Measurements from ENCODE around the gene SLC16A2. TPM values are rescaled to one million over a fixed set of nuclear protein-coding genes. Genes with fewer than 3 reads are reported as not detected.

The SLC16A2 gene
- total RNA-seq, 1 experiment from 2014 or later: 34.5 TPM

DNA sequence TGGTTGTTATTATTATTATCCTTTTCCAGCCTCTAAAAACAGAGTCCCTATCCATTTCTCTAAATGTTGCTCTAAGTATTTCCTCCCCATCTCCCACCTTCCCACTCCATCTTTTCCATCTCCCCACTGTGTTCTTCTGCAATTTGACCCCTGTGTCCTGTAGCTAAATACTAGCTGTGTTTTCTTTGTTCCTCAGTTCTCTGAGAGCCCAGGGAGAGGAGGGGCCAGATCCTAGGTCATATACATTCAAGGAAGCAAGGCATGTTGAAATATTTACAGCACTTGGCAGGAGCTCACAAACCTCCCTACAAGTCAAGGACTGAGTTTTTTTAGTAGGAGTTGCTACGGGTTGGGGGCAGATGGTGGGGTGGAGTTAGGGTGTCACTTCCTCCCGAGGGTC is 10.5 kb downstream of the SLC16A2 start:
- no peaks in the 10 kb centered on the region for H3K36me3 ChIP-seq (ENCODE audit: control insufficient read depth, insufficient read depth, low read length)
- TF ChIP-seq TCF7L2 (IDR thresholded peaks at IDR 0.05; ENCODE audit: low read depth, low read length): no peak
- TF ChIP-seq, protein P1, sequence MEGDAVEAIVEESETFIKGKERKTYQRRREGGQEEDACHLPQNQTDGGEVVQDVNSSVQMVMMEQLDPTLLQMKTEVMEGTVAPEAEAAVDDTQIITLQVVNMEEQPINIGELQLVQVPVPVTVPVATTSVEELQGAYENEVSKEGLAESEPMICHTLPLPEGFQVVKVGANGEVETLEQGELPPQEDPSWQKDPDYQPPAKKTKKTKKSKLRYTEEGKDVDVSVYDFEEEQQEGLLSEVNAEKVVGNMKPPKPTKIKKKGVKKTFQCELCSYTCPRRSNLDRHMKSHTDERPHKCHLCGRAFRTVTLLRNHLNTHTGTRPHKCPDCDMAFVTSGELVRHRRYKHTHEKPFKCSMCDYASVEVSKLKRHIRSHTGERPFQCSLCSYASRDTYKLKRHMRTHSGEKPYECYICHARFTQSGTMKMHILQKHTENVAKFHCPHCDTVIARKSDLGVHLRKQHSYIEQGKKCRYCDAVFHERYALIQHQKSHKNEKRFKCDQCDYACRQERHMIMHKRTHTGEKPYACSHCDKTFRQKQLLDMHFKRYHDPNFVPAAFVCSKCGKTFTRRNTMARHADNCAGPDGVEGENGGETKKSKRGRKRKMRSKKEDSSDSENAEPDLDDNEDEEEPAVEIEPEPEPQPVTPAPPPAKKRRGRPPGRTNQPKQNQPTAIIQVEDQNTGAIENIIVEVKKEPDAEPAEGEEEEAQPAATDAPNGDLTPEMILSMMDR (IDR thresholded peaks at IDR 0.05): no peak
- TF ChIP-seq POLR2AphosphoS5 (IDR thresholded peaks at IDR 0.05; ENCODE audit: low read depth, low read length): no peak
- TF ChIP-seq, protein P2, sequence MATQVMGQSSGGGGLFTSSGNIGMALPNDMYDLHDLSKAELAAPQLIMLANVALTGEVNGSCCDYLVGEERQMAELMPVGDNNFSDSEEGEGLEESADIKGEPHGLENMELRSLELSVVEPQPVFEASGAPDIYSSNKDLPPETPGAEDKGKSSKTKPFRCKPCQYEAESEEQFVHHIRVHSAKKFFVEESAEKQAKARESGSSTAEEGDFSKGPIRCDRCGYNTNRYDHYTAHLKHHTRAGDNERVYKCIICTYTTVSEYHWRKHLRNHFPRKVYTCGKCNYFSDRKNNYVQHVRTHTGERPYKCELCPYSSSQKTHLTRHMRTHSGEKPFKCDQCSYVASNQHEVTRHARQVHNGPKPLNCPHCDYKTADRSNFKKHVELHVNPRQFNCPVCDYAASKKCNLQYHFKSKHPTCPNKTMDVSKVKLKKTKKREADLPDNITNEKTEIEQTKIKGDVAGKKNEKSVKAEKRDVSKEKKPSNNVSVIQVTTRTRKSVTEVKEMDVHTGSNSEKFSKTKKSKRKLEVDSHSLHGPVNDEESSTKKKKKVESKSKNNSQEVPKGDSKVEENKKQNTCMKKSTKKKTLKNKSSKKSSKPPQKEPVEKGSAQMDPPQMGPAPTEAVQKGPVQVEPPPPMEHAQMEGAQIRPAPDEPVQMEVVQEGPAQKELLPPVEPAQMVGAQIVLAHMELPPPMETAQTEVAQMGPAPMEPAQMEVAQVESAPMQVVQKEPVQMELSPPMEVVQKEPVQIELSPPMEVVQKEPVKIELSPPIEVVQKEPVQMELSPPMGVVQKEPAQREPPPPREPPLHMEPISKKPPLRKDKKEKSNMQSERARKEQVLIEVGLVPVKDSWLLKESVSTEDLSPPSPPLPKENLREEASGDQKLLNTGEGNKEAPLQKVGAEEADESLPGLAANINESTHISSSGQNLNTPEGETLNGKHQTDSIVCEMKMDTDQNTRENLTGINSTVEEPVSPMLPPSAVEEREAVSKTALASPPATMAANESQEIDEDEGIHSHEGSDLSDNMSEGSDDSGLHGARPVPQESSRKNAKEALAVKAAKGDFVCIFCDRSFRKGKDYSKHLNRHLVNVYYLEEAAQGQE (IDR thresholded peaks at IDR 0.05; ENCODE audit: insufficient read depth in 1 of 2, low read depth in 2 of 2, low read length in 1 of 2): no peak
- TF ChIP-seq SIN3A (IDR thresholded peaks at IDR 0.05; ENCODE audit: borderline replicate concordance, insufficient read depth, low read depth, low read length): no peak
- DNase-seq (ENCODE audit: low read depth, low spot score) (no peak), ATAC-seq (no peak)
- no TSS peak for BruUV-seq (replicated peaks)
- no peaks in the 10 kb centered on the region for H3K9me3 ChIP-seq (ENCODE audit: control insufficient read depth, insufficient read depth, low read depth, low read length)
- in situ Hi-C loops (cut with HindIII; ENCODE audit: low pct_unique_long_range_greater_than_20kb, low sequenced_read_pairs): no loop called here
- intact Hi-C loops (cut with micrococcal nuclease; ENCODE audit: unreplicated experiment): no loop called here
- H3K4me1 ChIP-seq (ENCODE audit: control insufficient read depth, insufficient read depth, low read length): no peaks in the 10 kb centered on the region
- ChIA-PET CTCF (no interaction called here), POLR2A (no interaction called here)
- no peak overlapping the region for H3K27ac ChIP-seq (ENCODE audit: low read length)
- no peaks in the 10 kb centered on the region for H3K27me3 ChIP-seq (ENCODE audit: control insufficient read depth, insufficient read depth, low read length)
- no peak overlapping the region for H3K4me3 ChIP-seq (ENCODE audit: low read depth in 2 of 2, low read length in 2 of 2)

DNA sequence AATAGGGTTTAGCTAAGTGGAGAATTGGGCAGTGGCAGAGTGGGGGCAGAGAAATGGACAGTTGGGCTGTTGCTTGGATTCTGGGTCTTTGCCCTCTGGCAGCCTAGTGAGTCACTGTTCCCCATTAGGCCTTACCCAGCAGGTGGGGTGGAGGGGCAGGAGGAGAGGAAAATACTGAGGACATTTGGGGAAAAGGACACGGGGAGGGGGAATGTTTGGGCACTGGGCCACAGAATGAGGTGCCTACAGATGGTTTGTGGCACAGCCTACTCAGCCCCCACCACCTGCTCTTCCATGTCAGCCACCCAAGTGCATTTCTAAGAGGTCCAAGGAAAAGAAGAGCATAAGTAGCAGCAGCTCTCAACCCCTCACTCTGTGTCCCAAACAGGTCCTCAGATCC is 13.0 kb downstream of the SLC16A2 start:
- BruUV-seq (replicated peaks): no TSS peak
- Histone ChIP-seq H3K36me3 (ENCODE audit: control insufficient read depth, insufficient read depth, low read length) (no peaks in the 10 kb centered on the region), H3K4me3 (ENCODE audit: low read depth in 2 of 2, low read length in 2 of 2) (no peak overlapping the region), H3K27ac (ENCODE audit: low read length) (no peak overlapping the region), H3K27me3 (ENCODE audit: control insufficient read depth, insufficient read depth, low read length) (no peaks in the 10 kb centered on the region), H3K9me3 (ENCODE audit: control insufficient read depth, insufficient read depth, low read depth, low read length) (no peaks in the 10 kb centered on the region), H3K4me1 (ENCODE audit: control insufficient read depth, insufficient read depth, low read length) (no peaks in the 10 kb centered on the region)
- DNase-seq (ENCODE audit: low read depth, low spot score): no peak
- ATAC-seq: no peak
- ChIA-PET POLR2A (interaction anchor here (0.6 kb wide), 1 partner anchor 37 kb away, joined by 3 read pairs; no protein-coding TSS in a partner anchor), CTCF (no interaction called here)
- intact Hi-C loops (cut with micrococcal nuclease; ENCODE audit: unreplicated experiment) (no loop called here), in situ Hi-C loops (cut with HindIII; ENCODE audit: low pct_unique_long_range_greater_than_20kb, low sequenced_read_pairs) (no loop called here)
- no peak for TF ChIP-seq SIN3A (IDR thresholded peaks at IDR 0.05; ENCODE audit: borderline replicate concordance, insufficient read depth, low read depth, low read length)
- TF ChIP-seq, protein P2 (IDR thresholded peaks at IDR 0.05; ENCODE audit: insufficient read depth in 1 of 2, low read depth in 2 of 2, low read length in 1 of 2): no peak
- no peak for TF ChIP-seq POLR2AphosphoS5 (IDR thresholded peaks at IDR 0.05; ENCODE audit: low read depth, low read length)
- no peak for TF ChIP-seq TCF7L2 (IDR thresholded peaks at IDR 0.05; ENCODE audit: low read depth, low read length)
- TF ChIP-seq, protein P1 (IDR thresholded peaks at IDR 0.05): no peak

Measured in Panc1 (cell line).